Measurements from ENCODE around the gene BRINP2. TPM values are rescaled to one million over a fixed set of nuclear protein-coding genes. Genes with fewer than 3 reads are reported as not detected.

Gene BRINP2
- total and polyA plus RNA-seq, 2 of the 8 experiments (the other 6 are each of a cell fraction or from before 2014, with no cell fraction given) = 0.39 to 0.42 TPM

- H4K20me1 ChIP-seq (replicated peaks in 1 of 2; ENCODE audit: control insufficient read depth in 1 of 2, insufficient read depth in 2 of 2, low read length in 2 of 2) = no peaks in the 10 kb centered on the region
- H2AK5ac ChIP-seq (ENCODE audit: low read depth, low read length) = no peak overlapping the region
- peak overlapping the region; percentile 91 for H4K91ac ChIP-seq (replicated peaks; ENCODE audit: insufficient read length, low read length)
- peaks cover 7 to 41% (median 31%) of the 10 kb centered on the region in 4 experiments for H3K27me3 ChIP-seq (replicated peaks in 1 of 4; ENCODE audit: control insufficient read depth in 3 of 4, extremely low read depth in 1 of 4, insufficient read depth in 3 of 4, low read length in 3 of 4)
- DNase-seq (ENCODE audit: low read depth in 1 of 2, low spot score in 2 of 2) (no peak), FAIRE-seq (no peak)
- peak overlapping the region; percentile 91 for H2BK120ac ChIP-seq (replicated peaks; ENCODE audit: low read depth, low read length)
- H2BK20ac ChIP-seq (ENCODE audit: low read length) = peak overlapping the region; percentile 92
- 3% methylated on average over 7 of the region's 15 CpGs; no CpG with 5 or more reads in 1 of the 2 experiments for WGBS, 2 experiments (ENCODE audit: extremely low coverage in 1 of 2, insufficient coverage in 1 of 2, insufficient read length in 1 of 2, insufficient replicate concordance in 2 of 2, low coverage in 1 of 2, low lambda C conversion rate in 2 of 2, missing lambda C conversion rate in 1 of 2)
- 0 out of 2 replicates have a peak overlapping the region, but pooled peaks have one; percentile 40 for H2BK15ac ChIP-seq (ENCODE audit: low read length)
- no peak overlapping the region for H4K5ac ChIP-seq (ENCODE audit: insufficient read length, low read depth, low read length)
- peak overlapping the region; percentile 76 for H2AFZ ChIP-seq (ENCODE audit: low read length)
- peaks cover 13% of the 10 kb centered on the region for H3K23me2 ChIP-seq (ENCODE audit: low read depth, low read length)
- ChIA-PET CTCF (ENCODE audit: partially characterized antibody) (interaction anchor here (0.9 to 3.2 kb wide), 17 partner anchors 9 to 269 kb away, joined by 3 to 23 read pairs (median 4); no protein-coding TSS in a partner anchor), POLR2A (ENCODE audit: partially characterized antibody) (interaction anchor here (1.0 to 1.7 kb wide), 3 partner anchors 8 to 129 kb away, joined by 4 to 6 read pairs (median 4); no protein-coding TSS in a partner anchor)
- peak overlapping the region; percentile 76; the same call in 1 of the 2 replicates for H3K18ac ChIP-seq (ENCODE audit: extremely low read depth, low read length)
- peak overlapping the region in 3 of 4 experiments; percentile 19 to 46 (median 36); a peak in 5 of 7 replicates for H3K9ac ChIP-seq (replicated peaks in 1 of 4; ENCODE audit: extremely low read depth in 1 of 4, low read depth in 3 of 4, low read length in 3 of 4)
- H3K4ac ChIP-seq (replicated peaks; ENCODE audit: insufficient read length, low read depth, low read length) = no peak overlapping the region
- H3K27ac ChIP-seq (ENCODE audit: low read depth, low read length) = no peak overlapping the region
- H3K4me1 ChIP-seq (replicated peaks in 1 of 4; ENCODE audit: control insufficient read depth in 3 of 4, insufficient read depth in 4 of 4, low read length in 3 of 4) = peaks cover 0 to 5% (median 4%) of the 10 kb centered on the region in 4 experiments; a peak in 4 of 7 replicates
- peak overlapping the region; percentile 82 to 96 for H3K4me2 ChIP-seq (ENCODE audit: insufficient read depth in 1 of 2, low read depth in 2 of 2, low read length in 2 of 2)
- H4K8ac ChIP-seq (ENCODE audit: extremely low read depth, insufficient read depth, low read length) = no peak overlapping the region; the same call in 1 of the 2 replicates
- no peaks in the 10 kb centered on the region for H3K79me2 ChIP-seq (ENCODE audit: control insufficient read depth in 1 of 2, insufficient read depth in 2 of 2, low read length in 2 of 2)
- H2BK12ac ChIP-seq (ENCODE audit: low read depth, low read length) = no peak overlapping the region; the same call in 1 of the 2 replicates
- H2BK5ac ChIP-seq (ENCODE audit: low read depth, low read length) = no peak overlapping the region
- H3K14ac ChIP-seq (ENCODE audit: insufficient read length) = no peak overlapping the region
- H3K79me1 ChIP-seq (ENCODE audit: low read depth, low read length) = no peaks in the 10 kb centered on the region
- peak overlapping the region; percentile 80 to 86 (median 82) for H3K4me3 ChIP-seq (ENCODE audit: extremely low read depth in 1 of 4, insufficient read depth in 2 of 4, low read depth in 3 of 4, low read length in 4 of 4)
- no peaks in the 10 kb centered on the region for H3K36me3 ChIP-seq (ENCODE audit: control insufficient read depth in 2 of 4, insufficient read depth in 4 of 4, low read length in 3 of 4)
- H3K56ac ChIP-seq (replicated peaks; ENCODE audit: insufficient read length, low read depth, low read length) = no peak overlapping the region
- H3K9me3 ChIP-seq (ENCODE audit: insufficient read depth in 2 of 2, low read depth in 1 of 2, low read length in 1 of 2) = no peaks in the 10 kb centered on the region
- H3K23ac ChIP-seq (ENCODE audit: insufficient read length) = no peak overlapping the region
- TF ChIP-seq TEAD4 (IDR thresholded peaks at IDR 0.05; ENCODE audit: low read depth, low read length) (no peak), KDM1A (IDR thresholded peaks at IDR 0.05; ENCODE audit: borderline replicate concordance, low read length) (no peak), SAP30 (IDR thresholded peaks at IDR 0.05; ENCODE audit: insufficient read depth, insufficient replicate concordance, low read length) (no peak), JUN (IDR thresholded peaks at IDR 0.05; ENCODE audit: low read depth, low read length) (no peak), E2F6 (IDR thresholded peaks at IDR 0.05) (no peak), USF2 (IDR thresholded peaks at IDR 0.05; ENCODE audit: low read length) (no peak), MAX (IDR thresholded peaks at IDR 0.05) (no peak), CEBPB (IDR thresholded peaks at IDR 0.05; ENCODE audit: low read depth, low read length) (no peak), TAF7 (optimal IDR thresholded peaks at IDR 0.05; ENCODE audit: borderline replicate concordance, low read depth, low read length) (no peak), GTF2F1 (IDR thresholded peaks at IDR 0.05; ENCODE audit: borderline replicate concordance, low read depth, low read length) (no peak)
Observed at GRCh38 chr1:177163844-177164379, 6.8 kb upstream of the BRINP2 start.

Measured in H1 (cell line).